Adrenal gland (tissue), 5 donors: ENCODE data around the gene MYO9A.

ENCODE experiments used
- CTCF ChIP-seq, 6 experiments: fragments of 450-650 bp in 4 of 6; fragments of 200-600 bp in 2 of 6; sonication (generic) in 1 of 6; IDR thresholded peaks; 1 replicate in 5 of 6; 2 replicates in 1 of 6; pipeline versions ENCODE4 v1.5.1 to v1.8.0; 2016 to 2021; ENCODE audit warnings: antibody characterized with exemption in 6 of 6, mild to moderate bottlenecking in 2 of 6, moderate library complexity in 1 of 6
- POLR2A ChIP-seq, 2 donors: fragments of 450-650 bp; IDR thresholded peaks; one replicate each; pipeline ENCODE4 v1.6.1; 2017; ENCODE audit warnings: antibody characterized with exemption in 2 of 2, mild to moderate bottlenecking in 2 of 2, moderate library complexity in 1 of 2
- donor health status: DM: no; HTN: no; CAD: no.

- TF ChIP-seq CTCF (IDR thresholded peaks at IDR 0.05) (no peak), POLR2A (IDR thresholded peaks at IDR 0.05) (no peak)
Measured at GRCh38 chr15:71825021-71825730, 292.8 kb downstream of the MYO9A start.
